ENCODE measurements around the gene MUCL3. TPM values are rescaled to one million over a fixed set of nuclear protein-coding genes. Genes with fewer than 3 reads are reported as not detected.

Gene MUCL3
- polyA plus RNA-seq, 4 donors: 0.03 to 0.09 (median 0.03) TPM; not detected in 1

Other genes with a start within 250 kb of the MUCL3 start
- 10 to 100 TPM; 35.6 to 40.7 (median 38.1) TPM for gene NRM, start 250.0 kb upstream of the MUCL3 start, polyA plus RNA-seq (ENCODE audit: insufficient read length in 4 of 4)
- 10 to 100 TPM; 34.7 to 49.0 (median 45.2) TPM for gene MDC1, start 223.7 kb upstream of the MUCL3 start, polyA plus RNA-seq (ENCODE audit: insufficient read length in 4 of 4)
- gene TUBB, start 220.6 kb upstream of the MUCL3 start, polyA plus RNA-seq (ENCODE audit: insufficient read length in 4 of 4): 1,000 to 10,000 TPM; 1,126 to 1,457 (median 1,265) TPM
- gene FLOT1, start 198.3 kb upstream of the MUCL3 start, polyA plus RNA-seq (ENCODE audit: insufficient read length in 4 of 4): 100 to 1,000 TPM; 103 to 143 (median 138) TPM
- 10 to 100 TPM; 17.5 to 23.5 (median 21.3) TPM for gene IER3, start 196.4 kb upstream of the MUCL3 start, polyA plus RNA-seq (ENCODE audit: insufficient read length in 4 of 4)
- 100 to 1,000 TPM in 3 of 4 donors, 10 to 100 TPM in 1; 55.6 to 201 (median 156) TPM for gene DDR1, start 56.5 kb upstream of the MUCL3 start, polyA plus RNA-seq (ENCODE audit: insufficient read length in 4 of 4)
- gene GTF2H4, start 32.8 kb upstream of the MUCL3 start, polyA plus RNA-seq (ENCODE audit: insufficient read length in 4 of 4): 10 to 100 TPM; 30.2 to 51.2 (median 44.1) TPM
- gene VARS2, start 26.7 kb upstream of the MUCL3 start, polyA plus RNA-seq (ENCODE audit: insufficient read length in 4 of 4): 10 to 100 TPM; 26.1 to 59.5 (median 35.3) TPM
- gene SFTA2, start 8.8 kb upstream of the MUCL3 start, polyA plus RNA-seq (ENCODE audit: insufficient read length in 4 of 4): 1 to 10 TPM in 1 of 4 donors, under 1 TPM in 3; 0.16 to 1.0 (median 0.82) TPM
- under 1 TPM in 1 of 4 donors, not detected in 3; 0.04 TPM for gene MUC21, start 42.7 kb downstream of the MUCL3 start, polyA plus RNA-seq (ENCODE audit: insufficient read length in 4 of 4)
- gene MUC22, start 69.5 kb downstream of the MUCL3 start, polyA plus RNA-seq (ENCODE audit: insufficient read length in 4 of 4): not detected
- gene C6orf15, start 171.6 kb downstream of the MUCL3 start, polyA plus RNA-seq (ENCODE audit: insufficient read length in 4 of 4): under 1 TPM in 1 of 4 donors, not detected in 3; 0.19 TPM
- gene PSORS1C1, start 173.8 kb downstream of the MUCL3 start, polyA plus RNA-seq (ENCODE audit: insufficient read length in 4 of 4): 1 to 10 TPM in 1 of 4 donors, under 1 TPM in 1, not detected in 2; 0.19 to 1.0 TPM
- not detected for gene CDSN, start 179.5 kb downstream of the MUCL3 start, polyA plus RNA-seq (ENCODE audit: insufficient read length in 4 of 4)
- gene PSORS1C2, start 198.1 kb downstream of the MUCL3 start, polyA plus RNA-seq (ENCODE audit: insufficient read length in 4 of 4): under 1 TPM in 1 of 4 donors, not detected in 3; 0.17 TPM
- 10 to 100 TPM; 17.3 to 38.3 (median 30.1) TPM for gene CCHCR1, start 216.8 kb downstream of the MUCL3 start, polyA plus RNA-seq (ENCODE audit: insufficient read length in 4 of 4)
- gene TCF19, start 217.6 kb downstream of the MUCL3 start, polyA plus RNA-seq (ENCODE audit: insufficient read length in 4 of 4): 10 to 100 TPM; 17.3 to 26.0 (median 18.3) TPM
- 10 to 100 TPM in 1 of 4 donors, 1 to 10 TPM in 2, under 1 TPM in 1; 0.26 to 11.7 (median 2.6) TPM for gene POU5F1, start 229.7 kb downstream of the MUCL3 start, polyA plus RNA-seq (ENCODE audit: insufficient read length in 4 of 4)